B cell (primary cell): Measurements from ENCODE around the gene NDUFAF5.

Source experiments
- EZH2 ChIP-seq: IDR thresholded peaks from 2 replicates; pipeline ENCODE4 v1.6.1; 2012; ENCODE audit warnings: borderline replicate concordance, low read depth, mild to moderate bottlenecking, moderate library complexity, low read length; ENCODE audit not compliant: insufficient read depth, poor library complexity, severe bottlenecking
- TF ChIP-seq, protein P1 (sequence below): fragments of 200-600 bp; IDR thresholded peaks from one replicate; pipeline ENCODE4 v1.8.0; 2022; ENCODE audit warnings: antibody characterized with exemption, mild to moderate bottlenecking

DNA sequence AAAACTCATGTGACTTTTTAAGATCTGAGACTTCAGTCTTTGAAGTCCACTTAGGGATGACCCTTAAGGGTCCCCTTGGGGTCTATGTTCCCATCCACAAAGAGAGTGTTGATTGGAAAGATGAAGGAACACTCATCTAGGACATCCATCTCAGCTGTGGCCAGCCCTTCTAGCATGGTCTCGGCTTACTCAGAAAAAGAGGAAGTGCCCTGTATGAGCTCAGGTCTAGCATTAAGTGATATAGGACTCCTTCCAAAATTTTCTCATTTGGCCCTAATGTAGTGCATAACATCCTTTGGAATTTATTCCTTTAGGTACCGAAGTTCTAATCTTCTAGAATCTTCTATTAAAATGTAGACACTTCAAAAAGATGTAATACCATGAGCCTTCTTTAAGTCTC, 77.4 kb downstream of the NDUFAF5 start:
- TF ChIP-seq, protein P1, sequence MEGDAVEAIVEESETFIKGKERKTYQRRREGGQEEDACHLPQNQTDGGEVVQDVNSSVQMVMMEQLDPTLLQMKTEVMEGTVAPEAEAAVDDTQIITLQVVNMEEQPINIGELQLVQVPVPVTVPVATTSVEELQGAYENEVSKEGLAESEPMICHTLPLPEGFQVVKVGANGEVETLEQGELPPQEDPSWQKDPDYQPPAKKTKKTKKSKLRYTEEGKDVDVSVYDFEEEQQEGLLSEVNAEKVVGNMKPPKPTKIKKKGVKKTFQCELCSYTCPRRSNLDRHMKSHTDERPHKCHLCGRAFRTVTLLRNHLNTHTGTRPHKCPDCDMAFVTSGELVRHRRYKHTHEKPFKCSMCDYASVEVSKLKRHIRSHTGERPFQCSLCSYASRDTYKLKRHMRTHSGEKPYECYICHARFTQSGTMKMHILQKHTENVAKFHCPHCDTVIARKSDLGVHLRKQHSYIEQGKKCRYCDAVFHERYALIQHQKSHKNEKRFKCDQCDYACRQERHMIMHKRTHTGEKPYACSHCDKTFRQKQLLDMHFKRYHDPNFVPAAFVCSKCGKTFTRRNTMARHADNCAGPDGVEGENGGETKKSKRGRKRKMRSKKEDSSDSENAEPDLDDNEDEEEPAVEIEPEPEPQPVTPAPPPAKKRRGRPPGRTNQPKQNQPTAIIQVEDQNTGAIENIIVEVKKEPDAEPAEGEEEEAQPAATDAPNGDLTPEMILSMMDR = no peak
- TF ChIP-seq EZH2 = no peak
